H9 (cell line): ENCODE measurements around the gene IQSEC1. TPM values are rescaled to one million over a fixed set of nuclear protein-coding genes. Genes with fewer than 3 reads are reported as not detected.

ENCODE experiments used
- DNase-seq: peaks from one replicate; pipeline ENCODE4 v3.0.0-alpha.2; 2017
- H2AFZ ChIP-seq: one replicate; pipeline ENCODE4 v1.6.1; 2013; ENCODE audit warnings: mild to moderate bottlenecking, low read length, control low read depth, moderate library complexity
- H2AK5ac ChIP-seq: 2 replicates; pipeline ENCODE4 v1.6.1; 2013; ENCODE audit warnings: low read length, control low read depth, mixed read lengths; ENCODE audit not compliant: insufficient read length
- H2BK120ac ChIP-seq: one replicate; pipeline ENCODE4 v1.6.1; 2013; ENCODE audit warnings: low read depth, mild to moderate bottlenecking, low read length, control low read depth, inconsistent platforms; ENCODE audit not compliant: poor library complexity, severe bottlenecking
- H2BK12ac ChIP-seq: 2 replicates; pipeline ENCODE4 v1.6.1; 2013; ENCODE audit warnings: low read length, control low read depth, mixed read lengths, low read depth; ENCODE audit not compliant: insufficient read length
- H2BK15ac ChIP-seq: 2 replicates; pipeline ENCODE4 v1.6.1; 2013; ENCODE audit warnings: low read depth, low read length, control low read depth
- H2BK20ac ChIP-seq: one replicate; pipeline ENCODE4 v1.6.1; 2013; ENCODE audit warnings: low read depth, mild to moderate bottlenecking, low read length, control low read depth, inconsistent platforms; ENCODE audit not compliant: poor library complexity, severe bottlenecking
- H2BK5ac ChIP-seq: 2 replicates; pipeline ENCODE4 v1.6.1; 2013; ENCODE audit warnings: low read length, control low read depth, mixed read lengths; ENCODE audit not compliant: insufficient read length
- H3K14ac ChIP-seq: 2 replicates; pipeline ENCODE4 v1.6.1; 2013; ENCODE audit warnings: low read length, control low read depth; ENCODE audit not compliant: insufficient read depth
- H3K18ac ChIP-seq: 2 replicates; pipeline ENCODE4 v1.6.1; 2013; ENCODE audit warnings: low read depth, mild to moderate bottlenecking, mixed read lengths, low read length, control low read depth; ENCODE audit not compliant: insufficient read length
- H3K23ac ChIP-seq: 2 replicates; pipeline ENCODE4 v1.6.1; 2013; ENCODE audit warnings: low read length, control low read depth, mixed read lengths, low read depth; ENCODE audit not compliant: insufficient read length
- H3K23me2 ChIP-seq: 2 replicates; pipeline ENCODE4 v1.6.1; 2013; ENCODE audit warnings: low read depth, mild to moderate bottlenecking, mixed read lengths, low read length, control low read depth; ENCODE audit not compliant: insufficient read length, poor library complexity, severe bottlenecking
- H3K27ac ChIP-seq: 2 replicates; pipeline ENCODE4 v1.5.1; 2013; ENCODE audit warnings: low read length, control low read depth, mixed read lengths, low read depth; ENCODE audit not compliant: insufficient read length
- H3K27me3 ChIP-seq: 2 replicates; pipeline ENCODE4 v1.6.1; 2013; ENCODE audit warnings: low read length, control low read depth, inconsistent platforms; ENCODE audit not compliant: insufficient read depth
- H3K4ac ChIP-seq: 2 replicates; pipeline ENCODE4 v1.6.1; 2013; ENCODE audit warnings: low read depth, mild to moderate bottlenecking, control low read depth, inconsistent platforms, low read length, moderate library complexity
- H3K4me1 ChIP-seq: 2 replicates; pipeline ENCODE4 v1.6.1; 2013; ENCODE audit warnings: low read length, control low read depth, inconsistent platforms; ENCODE audit not compliant: insufficient read depth
- H3K4me2 ChIP-seq: 2 replicates; pipeline ENCODE4 v1.6.1; 2013; ENCODE audit warnings: low read length, control low read depth, mixed read lengths; ENCODE audit not compliant: insufficient read length, insufficient read depth
- H3K56ac ChIP-seq: 2 replicates; pipeline ENCODE4 v1.6.1; 2013; ENCODE audit warnings: low read depth, mild to moderate bottlenecking, mixed read lengths, low read length, control low read depth; ENCODE audit not compliant: insufficient read length
- H3K79me1 ChIP-seq: 2 replicates; pipeline ENCODE4 v1.6.1; 2013; ENCODE audit warnings: low read depth, mild to moderate bottlenecking, moderate library complexity, low read length, control low read depth, inconsistent platforms; ENCODE audit not compliant: insufficient read depth, poor library complexity, severe bottlenecking
- H3K79me2 ChIP-seq: 2 replicates; pipeline ENCODE4 v1.6.1; 2013; ENCODE audit warnings: low read length, control low read depth, inconsistent platforms; ENCODE audit not compliant: insufficient read depth
- H3K9ac ChIP-seq: 2 replicates; pipeline ENCODE4 v1.6.1; 2013; ENCODE audit warnings: low read length, control low read depth, mixed read lengths; ENCODE audit not compliant: insufficient read length; ENCODE audit errors: extremely low read depth
- H3K9me3 ChIP-seq: one replicate; pipeline ENCODE4 v1.6.1; 2013; ENCODE audit warnings: low read depth, low read length, inconsistent platforms; ENCODE audit not compliant: control insufficient read depth
- H3T11ph ChIP-seq: one replicate; pipeline ENCODE4 v1.6.1; 2013; ENCODE audit warnings: mild to moderate bottlenecking, low read length, control low read depth, inconsistent platforms
- H4K20me1 ChIP-seq: one replicate; pipeline ENCODE4 v1.6.1; 2013; ENCODE audit not compliant: control insufficient read depth, insufficient read length, insufficient read depth
- H4K5ac ChIP-seq: 2 replicates; pipeline ENCODE4 v1.6.1; 2013; ENCODE audit warnings: low read depth, mild to moderate bottlenecking, mixed read lengths, low read length, control low read depth; ENCODE audit not compliant: insufficient read length
- H4K8ac ChIP-seq: replicated peaks from 2 replicates; pipeline ENCODE4 v1.6.1; 2013; ENCODE audit warnings: low read length, control low read depth, mixed read lengths, low read depth; ENCODE audit not compliant: insufficient read length
- H4K91ac ChIP-seq: 2 replicates; pipeline ENCODE4 v1.6.1; 2013; ENCODE audit warnings: low read depth, mild to moderate bottlenecking, moderate library complexity, mixed read lengths, low read length, control low read depth; ENCODE audit not compliant: insufficient read length
- H3K27ac Mint-ChIP-seq, 3 experiments: 2 replicates in 2 of 3; 3 replicates in 1 of 3; pipeline ENCODE4 v1.8.0; 2020 to 2021; ENCODE audit warnings: mixed read lengths in 3 of 3, mild to moderate bottlenecking in 1 of 3, moderate library complexity in 1 of 3
- H3K27me3 Mint-ChIP-seq: 2 replicates; pipeline ENCODE4 v1.8.0; 2021; ENCODE audit warnings: low read depth, mild to moderate bottlenecking, moderate library complexity, mixed read lengths
- H3K36me3 Mint-ChIP-seq, 3 experiments: 2 replicates in 2 of 3; 3 replicates in 1 of 3; pipeline ENCODE4 v1.8.0; 2020 to 2021; ENCODE audit warnings: low read depth in 3 of 3, mixed read lengths in 3 of 3; ENCODE audit not compliant: insufficient read depth in 1 of 3
- H3K4me1 Mint-ChIP-seq, 2 experiments: 2 replicates each; pipeline ENCODE4 v1.8.0; 2020; ENCODE audit warnings: mixed read lengths in 2 of 2
- H3K4me3 Mint-ChIP-seq, 2 experiments: 2 replicates in 1 of 2; 3 replicates in 1 of 2; pipeline ENCODE4 v1.8.0; 2020 to 2021; ENCODE audit warnings: mild to moderate bottlenecking in 2 of 2, mixed read lengths in 2 of 2, moderate library complexity in 1 of 2
- H3K9me3 Mint-ChIP-seq, 2 experiments: 2 replicates in 1 of 2; 3 replicates in 1 of 2; pipeline ENCODE4 v1.8.0; 2020; ENCODE audit warnings: mild to moderate bottlenecking in 2 of 2, mixed read lengths in 2 of 2, moderate library complexity in 1 of 2
- WGBS: extraction: QIAGEN DNeasy Blood & Tissue Kit; methylation state at CpG from one replicate; pipeline ENCODE4 v1.1.7; 2013; ENCODE audit warnings: missing lambda C conversion rate, low lambda C conversion rate, mixed read lengths; ENCODE audit not compliant: insufficient read length; ENCODE audit errors: extremely low coverage; 5-methylcytosine and 5-hydroxymethylcytosine counted together
- total RNA-seq: library from RNA; stranded (reverse); gene quantifications from 2 replicates; pipeline ENCODE4 v1.2.1, GENCODE V29; 2021
- TF ChIP-seq, protein P1 (sequence below): fragments of 200-600 bp; sonication (generic); conservative IDR thresholded peaks from 3 replicates; pipeline ENCODE4 v1.8.0; 2021; ENCODE audit warnings: antibody characterized with exemption, mild to moderate bottlenecking

The IQSEC1 gene
- total RNA-seq, 1 experiment from 2014 or later: 19.1 TPM

DNA sequence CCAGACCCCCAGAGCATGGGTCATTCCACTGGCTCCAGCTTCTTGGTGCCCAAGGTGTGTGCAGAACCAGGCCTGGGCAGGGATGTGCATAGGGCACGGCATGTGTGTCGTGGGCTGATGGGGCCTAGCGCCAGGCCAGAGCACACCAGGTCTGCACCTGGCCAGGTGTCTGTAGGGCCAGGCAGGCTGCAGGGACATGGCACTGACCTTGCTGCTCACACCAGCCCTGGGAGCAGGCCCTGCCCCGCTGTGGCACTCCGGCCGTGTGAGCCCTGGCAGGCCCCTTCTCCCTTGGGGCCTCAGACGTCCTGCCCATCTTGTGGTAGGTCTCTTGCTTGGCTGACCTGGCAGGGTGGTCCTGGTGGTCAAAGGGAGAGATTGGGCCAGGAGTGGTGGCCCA, 147.6 kb downstream of the IQSEC1 start:
- Histone ChIP-seq H4K5ac (no peak overlapping the region), H3K9me3 (no peaks in the 10 kb centered on the region), H3K79me2 (no peaks in the 10 kb centered on the region), H3K27me3 (no peaks in the 10 kb centered on the region), H3K56ac (no peak overlapping the region), H3K4me1 (no peaks in the 10 kb centered on the region), H3K27ac (no peak overlapping the region), H4K91ac (no peak overlapping the region), H3K23me2 (no peaks in the 10 kb centered on the region), H2BK5ac (no peak overlapping the region), H3K4ac (no peak overlapping the region), H3K79me1 (no peaks in the 10 kb centered on the region), H3K18ac (no peak overlapping the region), H3K9ac (no peak overlapping the region), H3K14ac (no peak overlapping the region), H4K20me1 (no peaks in the 10 kb centered on the region), H3K23ac (no peak overlapping the region), H2AK5ac (no peak overlapping the region), H3K4me2 (no peak overlapping the region), H2BK120ac (no peak overlapping the region), H2BK12ac (no peak overlapping the region), H2AFZ (no peak overlapping the region), H3T11ph (no peak overlapping the region), H2BK15ac (no peak overlapping the region), H2BK20ac (no peak overlapping the region), H4K8ac (no peak overlapping the region)
- no peak for DNase-seq
- H3K27ac Mint-ChIP-seq: no peak overlapping the region; a peak in 1 of 7 replicates
- no peaks in the 10 kb centered on the region for H3K9me3 Mint-ChIP-seq
- no CpG with 5 or more reads among the region's 7 CpGs for WGBS
- H3K36me3 Mint-ChIP-seq: peaks cover 0 to 18% (median 9%) of the 10 kb centered on the region in 3 experiments; a peak in 5 of 7 replicates
- H3K4me1 Mint-ChIP-seq: no peaks in the 10 kb centered on the region
- H3K27me3 Mint-ChIP-seq: no peaks in the 10 kb centered on the region
- TF ChIP-seq, protein P1, sequence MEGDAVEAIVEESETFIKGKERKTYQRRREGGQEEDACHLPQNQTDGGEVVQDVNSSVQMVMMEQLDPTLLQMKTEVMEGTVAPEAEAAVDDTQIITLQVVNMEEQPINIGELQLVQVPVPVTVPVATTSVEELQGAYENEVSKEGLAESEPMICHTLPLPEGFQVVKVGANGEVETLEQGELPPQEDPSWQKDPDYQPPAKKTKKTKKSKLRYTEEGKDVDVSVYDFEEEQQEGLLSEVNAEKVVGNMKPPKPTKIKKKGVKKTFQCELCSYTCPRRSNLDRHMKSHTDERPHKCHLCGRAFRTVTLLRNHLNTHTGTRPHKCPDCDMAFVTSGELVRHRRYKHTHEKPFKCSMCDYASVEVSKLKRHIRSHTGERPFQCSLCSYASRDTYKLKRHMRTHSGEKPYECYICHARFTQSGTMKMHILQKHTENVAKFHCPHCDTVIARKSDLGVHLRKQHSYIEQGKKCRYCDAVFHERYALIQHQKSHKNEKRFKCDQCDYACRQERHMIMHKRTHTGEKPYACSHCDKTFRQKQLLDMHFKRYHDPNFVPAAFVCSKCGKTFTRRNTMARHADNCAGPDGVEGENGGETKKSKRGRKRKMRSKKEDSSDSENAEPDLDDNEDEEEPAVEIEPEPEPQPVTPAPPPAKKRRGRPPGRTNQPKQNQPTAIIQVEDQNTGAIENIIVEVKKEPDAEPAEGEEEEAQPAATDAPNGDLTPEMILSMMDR: no peak
- no peak overlapping the region for H3K4me3 Mint-ChIP-seq
